HepG2 (cell line): Measurements from ENCODE around the gene LYZL2. TPM values are rescaled to one million over a fixed set of nuclear protein-coding genes. Genes with fewer than 3 reads are reported as not detected.
A peak's percentile ranks its signal among the peaks of the same experiment; 100 is the strongest.

ENCODE experiments used
- ASH2L ChIP-seq: fragments of 300-600, 200-600 bp; sonication (generic); IDR thresholded peaks from 2 replicates; pipeline ENCODE4 v1.7.0; 2017; ENCODE audit warnings: low read depth, mild to moderate bottlenecking, moderate library complexity, mixed read lengths, low read length; ENCODE audit not compliant: insufficient read length
- CAMTA2 ChIP-seq: sonication (generic); formaldehyde crosslinking; IDR thresholded peaks from 2 replicates; pipeline ENCODE4 v1.4.0; 2020; ENCODE audit warnings: mild to moderate bottlenecking, missing genetic modification reagents, borderline replicate concordance
- FOXA3 ChIP-seq: IDR thresholded peaks from 2 replicates; pipeline ENCODE4 v1.6.1; 2016; ENCODE audit warnings: missing genetic modification reagents, missing compliant biosample characterization
- HOXA3 ChIP-seq: sonication (generic); formaldehyde crosslinking; IDR thresholded peaks from 2 replicates; pipeline ENCODE4 v1.5.0; 2020; ENCODE audit warnings: missing genetic modification reagents
- JUND ChIP-seq: sonication (generic); formaldehyde crosslinking; IDR thresholded peaks from 2 replicates; pipeline ENCODE4 v1.8.0; 2022; ENCODE audit warnings: mild to moderate bottlenecking, missing genetic modification reagents
- NR2C2 ChIP-seq: sonication (generic); formaldehyde crosslinking; IDR thresholded peaks from 2 replicates; pipeline ENCODE4 v1.4.0; 2020; ENCODE audit warnings: missing genetic modification reagents, mild to moderate bottlenecking, moderate library complexity, borderline replicate concordance
- RXRA ChIP-seq: sonication (generic); formaldehyde crosslinking; IDR thresholded peaks from 2 replicates; pipeline ENCODE4 v1.5.1; 2020; ENCODE audit warnings: missing genetic modification reagents
- TCF7L2 ChIP-seq: IDR thresholded peaks from 2 replicates; pipeline ENCODE4 v1.6.1; 2011; ENCODE audit warnings: mild to moderate bottlenecking, low read depth, low read length, moderate library complexity
- ZFX ChIP-seq: sonication (generic); formaldehyde crosslinking; IDR thresholded peaks from 2 replicates; pipeline ENCODE4 v1.4.0; 2020; ENCODE audit warnings: mild to moderate bottlenecking, low read depth, missing genetic modification reagents, moderate library complexity
- ZNF160 ChIP-seq: sonication (generic); formaldehyde crosslinking; IDR thresholded peaks from 2 replicates; pipeline ENCODE4 v1.8.0; 2022; ENCODE audit warnings: mild to moderate bottlenecking, inconsistent platforms, missing genetic modification reagents
- ZNF460 ChIP-seq: sonication (generic); formaldehyde crosslinking; IDR thresholded peaks from 2 replicates; pipeline ENCODE4 v1.5.1; 2020; ENCODE audit warnings: missing genetic modification reagents, mild to moderate bottlenecking, borderline replicate concordance
- ZNF558 ChIP-seq: sonication (generic); formaldehyde crosslinking; IDR thresholded peaks from 2 replicates; pipeline ENCODE4 v1.9.0; 2022; ENCODE audit warnings: mild to moderate bottlenecking, missing genetic modification reagents, borderline replicate concordance
- ZNF589 ChIP-seq: sonication (generic); formaldehyde crosslinking; conservative IDR thresholded peaks from 2 replicates; pipeline ENCODE4 v1.8.0; 2022; ENCODE audit warnings: mild to moderate bottlenecking, moderate library complexity, missing genetic modification reagents
- ZNF605 ChIP-seq: sonication (generic); formaldehyde crosslinking; IDR thresholded peaks from 2 replicates; pipeline ENCODE4 v1.8.0; 2022; ENCODE audit warnings: mild to moderate bottlenecking, missing genetic modification reagents
- ZNF619 ChIP-seq: sonication (generic); formaldehyde crosslinking; IDR thresholded peaks from 2 replicates; pipeline ENCODE4 v1.4.0; 2020; ENCODE audit warnings: mild to moderate bottlenecking, missing genetic modification reagents
- ZNF703 ChIP-seq: sonication (generic); formaldehyde crosslinking; IDR thresholded peaks from 2 replicates; pipeline ENCODE4 v1.5.1; 2020; ENCODE audit warnings: missing genetic modification reagents, mild to moderate bottlenecking, moderate library complexity, borderline replicate concordance
- ZNF790 ChIP-seq: sonication (generic); formaldehyde crosslinking; IDR thresholded peaks from 2 replicates; pipeline ENCODE4 v1.8.0; 2022; ENCODE audit warnings: missing genetic modification reagents, mild to moderate bottlenecking, borderline replicate concordance
- ZNF792 ChIP-seq: IDR thresholded peaks from 2 replicates; pipeline ENCODE4 v1.6.1; 2016
- ZNF879 ChIP-seq: sonication (generic); formaldehyde crosslinking; IDR thresholded peaks from 2 replicates; pipeline ENCODE4 v1.8.1; 2023; ENCODE audit warnings: missing genetic modification reagents
- polyA plus RNA-seq, 8 experiments: library from polyadenylated mRNA; depleted of rRNA in 3 of 8; stranded (reverse) in 7 of 8; unstranded in 1 of 8; fragments of >200 nt; fragmentation: Illumina TruSeq in 4 of 8; extraction: Trizol in 4 of 8; gene quantifications; 2 replicates each; pipeline versions ENCODE4 v1.2.1 to v1.2.3, GENCODE V29; 2011 to 2016; ENCODE audit warnings: low read depth in 4 of 8, missing spikeins in 1 of 8, mixed read lengths in 1 of 8; ENCODE audit not compliant: insufficient read depth in 1 of 8
- total RNA-seq, 5 experiments: library from RNA; depleted of rRNA; stranded (reverse); fragments of >200 nt; fragmentation: Illumina TruSeq; extraction: Trizol; gene quantifications; 2 replicates each; pipeline ENCODE4 v1.2.3, GENCODE V29; 2016; ENCODE audit warnings: low read depth in 1 of 5
- TF ChIP-seq, protein P1 (sequence below): sonication (generic); formaldehyde crosslinking; IDR thresholded peaks from 2 replicates; pipeline ENCODE4 v1.4.0; 2020; ENCODE audit warnings: missing genetic modification reagents
- TF ChIP-seq, protein P2 (sequence below): sonication (generic); formaldehyde crosslinking; IDR thresholded peaks from 2 replicates; pipeline ENCODE4 v1.8.0; 2022; ENCODE audit warnings: mild to moderate bottlenecking, missing genetic modification reagents, borderline replicate concordance
- TF ChIP-seq, protein P3 (sequence below): IDR thresholded peaks from 2 replicates; pipeline ENCODE4 v1.4.0; 2020; ENCODE audit warnings: mild to moderate bottlenecking, missing genetic modification reagents
- TF ChIP-seq, protein P4 (sequence below): IDR thresholded peaks from 2 replicates; pipeline ENCODE4 v1.6.1; 2016

The LYZL2 gene
- total and polyA plus RNA-seq, 2 of the 13 experiments (the other 11 are each of a cell fraction or from before 2014, with no cell fraction given): 0.20 to 0.63 TPM

DNA sequence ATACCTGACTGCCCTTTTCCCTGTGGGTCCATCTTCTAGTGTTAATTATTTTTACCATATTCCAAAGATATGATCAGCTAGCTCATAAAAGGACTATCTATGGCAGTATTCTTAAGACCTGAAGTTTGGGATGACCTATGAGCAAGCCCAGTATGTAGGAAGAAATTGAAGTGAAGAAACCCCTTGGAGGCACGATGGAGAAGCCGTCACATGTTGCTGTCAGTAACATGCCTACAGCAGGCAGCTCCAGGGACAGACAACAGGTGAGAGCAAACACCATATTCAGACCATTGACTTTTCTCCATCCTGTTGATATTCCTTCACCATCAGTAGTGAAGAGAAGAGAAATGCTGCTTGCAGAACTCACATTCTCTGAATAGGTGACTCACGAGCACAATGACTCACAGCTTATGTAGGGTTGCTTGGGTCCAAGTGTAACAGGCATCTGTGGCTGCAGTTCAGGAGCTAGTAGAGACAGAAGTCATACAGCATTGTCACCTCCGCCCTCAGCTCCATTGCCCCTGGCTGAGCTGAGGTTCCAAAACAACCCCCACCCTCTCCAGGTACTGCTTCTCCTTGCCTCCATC is 8.4 kb upstream of the LYZL2 start (continued):
- TF ChIP-seq, protein P1, sequence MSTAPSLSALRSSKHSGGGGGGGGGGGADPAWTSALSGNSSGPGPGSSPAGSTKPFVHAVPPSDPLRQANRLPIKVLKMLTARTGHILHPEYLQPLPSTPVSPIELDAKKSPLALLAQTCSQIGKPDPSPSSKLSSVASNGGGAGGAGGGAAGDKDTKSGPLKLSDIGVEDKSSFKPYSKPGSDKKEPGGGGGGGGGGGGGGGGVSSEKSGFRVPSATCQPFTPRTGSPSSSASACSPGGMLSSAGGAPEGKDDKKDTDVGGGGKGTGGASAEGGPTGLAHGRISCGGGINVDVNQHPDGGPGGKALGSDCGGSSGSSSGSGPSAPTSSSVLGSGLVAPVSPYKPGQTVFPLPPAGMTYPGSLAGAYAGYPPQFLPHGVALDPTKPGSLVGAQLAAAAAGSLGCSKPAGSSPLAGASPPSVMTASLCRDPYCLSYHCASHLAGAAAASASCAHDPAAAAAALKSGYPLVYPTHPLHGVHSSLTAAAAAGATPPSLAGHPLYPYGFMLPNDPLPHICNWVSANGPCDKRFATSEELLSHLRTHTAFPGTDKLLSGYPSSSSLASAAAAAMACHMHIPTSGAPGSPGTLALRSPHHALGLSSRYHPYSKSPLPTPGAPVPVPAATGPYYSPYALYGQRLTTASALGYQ (CRISPR knock-in tag): no peak
- TF ChIP-seq ZNF589 (CRISPR knock-in tag) (no peak), RXRA (CRISPR knock-in tag) (no peak; the same call in 1 of the 2 replicates), ZNF879 (no peak), TCF7L2 (no peak), FOXA3 (CRISPR knock-in tag) (peak; percentile 65), ZNF703 (CRISPR knock-in tag) (no peak), NR2C2 (CRISPR knock-in tag) (no peak), ZNF160 (CRISPR knock-in tag) (no peak), JUND (CRISPR knock-in tag) (no peak), ZNF558 (CRISPR knock-in tag) (no peak), ASH2L (no peak), ZNF605 (no peak), ZFX (no peak), HOXA3 (no peak), CAMTA2 (CRISPR knock-in tag) (no peak), ZNF460 (no peak), ZNF619 (CRISPR knock-in tag) (no peak), ZNF792 (CRISPR knock-in tag) (peak; percentile 98), ZNF790 (no peak)
- TF ChIP-seq, protein P2, sequence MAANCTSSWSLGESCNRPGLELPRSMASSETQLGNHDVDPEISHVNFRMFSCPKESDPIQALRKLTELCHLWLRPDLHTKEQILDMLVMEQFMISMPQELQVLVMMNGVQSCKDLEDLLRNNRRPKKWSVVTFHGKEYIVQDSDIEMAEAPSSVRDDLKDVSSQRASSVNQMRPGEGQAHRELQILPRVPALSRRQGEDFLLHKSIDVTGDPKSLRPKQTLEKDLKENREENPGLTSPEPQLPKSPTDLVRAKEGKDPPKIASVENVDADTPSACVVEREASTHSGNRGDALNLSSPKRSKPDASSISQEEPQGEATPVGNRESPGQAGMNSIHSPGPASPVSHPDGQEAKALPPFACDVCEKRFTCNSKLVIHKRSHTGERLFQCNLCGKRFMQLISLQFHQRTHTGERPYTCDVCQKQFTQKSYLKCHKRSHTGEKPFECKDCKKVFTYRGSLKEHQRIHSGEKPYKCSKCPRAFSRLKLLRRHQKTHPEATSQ (CRISPR knock-in tag): no peak
- TF ChIP-seq, protein P3, sequence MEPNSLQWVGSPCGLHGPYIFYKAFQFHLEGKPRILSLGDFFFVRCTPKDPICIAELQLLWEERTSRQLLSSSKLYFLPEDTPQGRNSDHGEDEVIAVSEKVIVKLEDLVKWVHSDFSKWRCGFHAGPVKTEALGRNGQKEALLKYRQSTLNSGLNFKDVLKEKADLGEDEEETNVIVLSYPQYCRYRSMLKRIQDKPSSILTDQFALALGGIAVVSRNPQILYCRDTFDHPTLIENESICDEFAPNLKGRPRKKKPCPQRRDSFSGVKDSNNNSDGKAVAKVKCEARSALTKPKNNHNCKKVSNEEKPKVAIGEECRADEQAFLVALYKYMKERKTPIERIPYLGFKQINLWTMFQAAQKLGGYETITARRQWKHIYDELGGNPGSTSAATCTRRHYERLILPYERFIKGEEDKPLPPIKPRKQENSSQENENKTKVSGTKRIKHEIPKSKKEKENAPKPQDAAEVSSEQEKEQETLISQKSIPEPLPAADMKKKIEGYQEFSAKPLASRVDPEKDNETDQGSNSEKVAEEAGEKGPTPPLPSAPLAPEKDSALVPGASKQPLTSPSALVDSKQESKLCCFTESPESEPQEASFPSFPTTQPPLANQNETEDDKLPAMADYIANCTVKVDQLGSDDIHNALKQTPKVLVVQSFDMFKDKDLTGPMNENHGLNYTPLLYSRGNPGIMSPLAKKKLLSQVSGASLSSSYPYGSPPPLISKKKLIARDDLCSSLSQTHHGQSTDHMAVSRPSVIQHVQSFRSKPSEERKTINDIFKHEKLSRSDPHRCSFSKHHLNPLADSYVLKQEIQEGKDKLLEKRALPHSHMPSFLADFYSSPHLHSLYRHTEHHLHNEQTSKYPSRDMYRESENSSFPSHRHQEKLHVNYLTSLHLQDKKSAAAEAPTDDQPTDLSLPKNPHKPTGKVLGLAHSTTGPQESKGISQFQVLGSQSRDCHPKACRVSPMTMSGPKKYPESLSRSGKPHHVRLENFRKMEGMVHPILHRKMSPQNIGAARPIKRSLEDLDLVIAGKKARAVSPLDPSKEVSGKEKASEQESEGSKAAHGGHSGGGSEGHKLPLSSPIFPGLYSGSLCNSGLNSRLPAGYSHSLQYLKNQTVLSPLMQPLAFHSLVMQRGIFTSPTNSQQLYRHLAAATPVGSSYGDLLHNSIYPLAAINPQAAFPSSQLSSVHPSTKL (CRISPR knock-in tag): peak; percentile 61; the same call in 1 of the 2 replicates
- TF ChIP-seq, protein P4, sequence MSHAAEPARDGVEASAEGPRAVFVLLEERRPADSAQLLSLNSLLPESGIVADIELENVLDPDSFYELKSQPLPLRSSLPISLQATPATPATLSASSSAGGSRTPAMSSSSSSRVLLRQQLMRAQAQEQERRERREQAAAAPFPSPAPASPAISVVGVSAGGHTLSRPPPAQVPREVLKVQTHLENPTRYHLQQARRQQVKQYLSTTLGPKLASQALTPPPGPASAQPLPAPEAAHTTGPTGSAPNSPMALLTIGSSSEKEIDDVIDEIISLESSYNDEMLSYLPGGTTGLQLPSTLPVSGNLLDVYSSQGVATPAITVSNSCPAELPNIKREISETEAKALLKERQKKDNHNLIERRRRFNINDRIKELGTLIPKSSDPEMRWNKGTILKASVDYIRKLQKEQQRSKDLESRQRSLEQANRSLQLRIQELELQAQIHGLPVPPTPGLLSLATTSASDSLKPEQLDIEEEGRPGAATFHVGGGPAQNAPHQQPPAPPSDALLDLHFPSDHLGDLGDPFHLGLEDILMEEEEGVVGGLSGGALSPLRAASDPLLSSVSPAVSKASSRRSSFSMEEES (CRISPR knock-in tag): 0 out of 2 replicates have a peak, but pooled peaks have one; percentile 18
